Body of pancreas (tissue), 4 donors: ENCODE measurements around the gene ZFAND3.

Experiments used
- CTCF ChIP-seq, 7 experiments: fragments of 450-650 bp in 4 of 7; fragments of 200-600 bp in 3 of 7; sonication (generic) in 3 of 7; IDR thresholded peaks; one replicate each; pipeline ENCODE4 v1.5.1; 2016 to 2019; ENCODE audit warnings: antibody characterized with exemption in 7 of 7
- POLR2A ChIP-seq, 3 donors: fragments of 450-650 bp; IDR thresholded peaks; one replicate each; pipeline ENCODE4 v1.6.1; 2016; ENCODE audit warnings: antibody characterized with exemption in 3 of 3, mild to moderate bottlenecking in 2 of 3

GRCh38 chr6:38033442-38033982 lies 214.0 kb downstream of the ZFAND3 start:
- TF ChIP-seq CTCF (IDR thresholded peaks at IDR 0.05): no peak
- no peak for TF ChIP-seq POLR2A (IDR thresholded peaks at IDR 0.05)
